Activated CD8-positive, alpha-beta memory T cell treated with anti-CD3 and anti-CD28 coated beads, Interleukin-2, amount 50 U/mL, for 48 hours (primary cell): Measurements from ENCODE around the gene PKDREJ.

ENCODE experiments used
- DNase-seq: peaks from one replicate; pipeline ENCODE4 v3.0.0-alpha.2; 2020

PKDREJ gene

GRCh38 chr22:46238541-46238940, 24.6 kb downstream of the PKDREJ start:
- no peak for DNase-seq

- DNase-seq, result no peak
These were observed 25.6 kb downstream of the PKDREJ start for GRCh38 chr22:46237453-46238124.

- no peak for DNase-seq
These were observed 28.2 kb downstream of the PKDREJ start for GRCh38 chr22:46234969-46235368.

- DNase-seq, result no peak
These were observed 29.9 kb downstream of the PKDREJ start for GRCh38 chr22:46233231-46233630.

DNA sequence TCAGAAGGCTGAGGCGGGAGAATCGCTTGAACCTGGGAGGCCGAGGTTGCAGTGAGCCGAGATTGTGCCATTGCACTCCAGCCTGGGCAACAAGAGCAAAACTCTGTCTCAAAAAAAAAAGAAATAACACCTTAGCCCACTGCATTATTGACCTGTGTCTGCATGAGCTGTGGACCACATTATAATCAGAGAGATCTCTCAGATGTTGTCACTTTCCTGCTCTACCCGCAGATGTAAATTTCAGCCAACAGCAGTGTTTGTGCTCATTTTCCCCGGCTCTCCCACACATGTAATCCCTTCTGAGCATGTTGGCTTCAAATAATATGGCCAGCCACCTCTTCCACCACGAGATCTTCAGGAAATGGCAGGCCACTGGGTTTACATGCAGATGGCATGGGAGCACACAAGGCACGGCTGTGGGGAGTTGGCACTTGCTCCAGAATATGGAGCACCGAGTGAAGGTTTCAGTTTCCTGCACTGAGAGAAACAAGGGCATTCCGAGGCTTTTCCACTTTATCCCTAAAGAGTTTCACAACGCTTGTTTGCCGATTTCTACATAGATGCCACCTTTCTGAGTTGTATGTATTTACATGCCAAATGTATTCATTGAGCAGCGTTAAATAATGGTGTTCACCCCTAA, 32.8 kb downstream of the PKDREJ start:
- no peak for DNase-seq

GRCh38 chr22:46229701-46230100, 33.4 kb downstream of the PKDREJ start:
- DNase-seq, result no peak

GRCh38 chr22:46226577-46226976, 36.6 kb downstream of the PKDREJ start:
- DNase-seq, result no peak

DNA sequence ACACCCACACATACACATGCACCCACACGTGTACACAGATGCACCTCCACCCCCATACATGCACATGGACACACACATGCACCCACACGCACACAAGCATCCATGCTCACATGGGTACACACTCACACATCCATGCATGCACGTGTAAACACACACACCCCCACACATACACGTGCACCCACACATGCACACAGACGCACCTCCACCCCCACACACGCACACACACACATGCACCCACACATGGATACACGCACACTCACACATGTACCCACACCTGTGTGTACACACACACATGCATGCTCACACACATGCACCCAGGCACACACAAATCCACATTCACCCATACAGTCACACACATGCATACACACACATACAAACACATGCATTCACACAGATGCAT, 37.5 kb downstream of the PKDREJ start:
- no peak for DNase-seq

DNA sequence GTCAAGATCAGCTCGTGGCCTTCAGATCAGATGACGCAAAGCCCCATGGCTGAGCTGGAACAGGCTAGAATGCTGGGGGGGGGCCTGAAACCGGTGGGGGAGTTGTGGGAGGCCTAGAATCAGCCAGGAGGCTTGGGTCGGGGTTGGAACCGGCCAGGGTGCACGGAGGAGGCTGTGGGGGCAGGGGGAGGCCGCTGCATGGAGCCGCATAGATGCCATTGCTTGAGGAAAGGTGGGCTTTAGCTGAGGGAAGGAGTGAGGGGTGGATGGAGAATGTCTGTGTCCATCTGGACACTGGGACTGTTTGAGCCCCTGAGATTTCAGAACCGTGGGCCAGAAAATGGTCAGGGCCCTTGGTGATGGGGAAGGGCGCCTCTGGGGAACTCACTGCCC, 38.2 kb downstream of the PKDREJ start:
- DNase-seq, result no peak

DNA sequence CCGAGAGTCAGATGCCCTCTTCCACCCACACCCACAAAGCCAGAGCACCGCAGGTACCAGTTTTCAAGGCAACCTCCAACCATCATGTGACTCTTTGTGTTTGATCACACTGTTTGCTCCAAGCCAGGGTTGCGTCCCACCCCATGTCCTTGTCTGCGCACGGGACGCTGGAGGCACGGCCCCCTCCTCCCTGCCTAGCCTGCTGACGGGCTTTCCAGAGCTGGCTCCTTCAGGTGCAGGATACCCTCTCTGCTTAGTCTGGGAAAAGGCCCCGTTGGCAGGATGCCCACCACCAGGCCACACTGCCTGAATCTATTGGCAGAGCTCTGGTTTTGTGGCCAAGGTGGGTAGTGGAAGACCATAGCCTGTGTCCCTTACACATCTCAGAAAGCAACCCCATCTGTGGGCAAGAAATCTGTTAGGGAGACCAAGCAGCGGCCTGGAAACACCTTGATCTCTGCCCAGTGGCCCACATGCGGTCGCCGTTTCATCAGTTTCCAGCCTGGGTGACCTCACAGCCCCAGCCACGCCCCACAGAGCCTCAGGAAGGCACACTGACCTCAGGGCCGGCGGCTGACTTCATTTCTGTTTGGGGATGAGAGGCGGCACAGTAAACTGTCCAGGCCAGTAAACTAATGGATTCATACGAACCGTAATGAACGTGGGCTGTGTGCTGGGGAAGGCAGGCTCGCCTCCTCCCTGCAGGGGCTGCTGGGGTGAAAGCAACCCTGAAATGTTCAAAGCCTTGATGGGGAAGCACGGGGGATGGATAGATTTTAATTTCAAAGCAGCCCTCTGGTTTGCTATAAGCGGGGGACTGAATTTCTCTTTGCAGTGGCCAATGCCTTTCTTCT, 38.9 kb downstream of the PKDREJ start:
- DNase-seq, result no peak

GRCh38 chr22:46220921-46221320, 42.2 kb downstream of the PKDREJ start:
- no peak for DNase-seq

DNA sequence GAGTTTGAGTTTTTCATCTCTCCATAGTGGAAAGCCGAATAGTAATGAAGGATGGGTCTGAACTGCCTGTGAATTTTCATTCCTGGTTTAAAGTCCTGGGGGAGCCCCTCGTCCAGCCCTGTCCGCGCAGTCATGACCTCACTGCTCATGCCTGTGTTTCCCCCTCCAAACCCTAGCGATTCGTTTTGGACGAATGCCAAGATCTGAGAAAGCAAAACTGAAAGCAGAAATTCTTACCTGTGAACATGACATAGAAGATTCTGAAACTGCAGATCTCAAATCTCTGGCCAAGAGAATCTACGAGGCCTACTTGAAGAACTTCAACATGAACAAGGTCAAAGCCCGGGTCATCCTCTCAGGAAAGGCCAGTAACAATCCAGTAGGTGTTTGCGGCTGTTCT, 43.5 kb downstream of the PKDREJ start:
- no peak for DNase-seq

DNA sequence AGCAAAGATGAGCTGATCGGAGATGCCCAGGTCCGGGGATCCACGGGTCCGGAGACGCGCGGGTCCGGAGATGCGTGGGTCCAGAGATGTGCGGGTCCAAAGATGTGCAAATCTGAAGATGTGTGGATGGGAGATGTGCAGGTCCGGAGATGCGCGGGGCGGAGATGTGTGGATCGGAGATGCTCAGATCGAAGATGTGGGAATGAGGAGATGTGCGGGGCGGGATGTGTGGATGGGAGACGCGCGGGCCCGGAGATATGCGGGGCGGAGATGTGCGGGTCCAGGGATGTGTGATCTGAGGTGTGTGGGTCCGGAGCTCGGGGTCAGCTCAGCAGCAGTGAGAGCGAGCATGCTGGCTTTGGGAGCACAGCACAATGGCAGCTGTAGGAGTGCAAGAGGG, 48.5 kb downstream of the PKDREJ start:
- DNase-seq, result no peak

GRCh38 chr22:46214149-46214548, 49.0 kb downstream of the PKDREJ start:
- no peak for DNase-seq

DNA sequence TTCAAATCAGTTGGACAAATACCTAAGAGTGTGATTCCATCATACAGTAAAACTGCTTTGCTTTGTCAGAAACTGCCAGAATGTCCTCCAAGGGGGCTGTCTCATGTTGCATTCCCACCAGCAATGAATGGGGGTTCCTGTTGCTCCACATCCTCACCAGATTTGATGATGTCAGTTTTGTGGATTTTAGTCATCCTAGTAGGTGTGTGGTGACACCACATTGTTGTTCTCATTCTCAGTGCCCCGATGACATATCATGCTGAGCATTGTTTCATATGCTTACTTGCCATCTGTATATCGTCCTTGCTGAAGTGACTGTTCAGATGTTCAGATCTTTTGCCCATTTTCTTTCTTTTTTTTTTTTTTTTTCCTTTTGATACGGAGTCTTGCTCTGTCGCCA, 50.1 kb downstream of the PKDREJ start:
- DNase-seq, result no peak

DNA sequence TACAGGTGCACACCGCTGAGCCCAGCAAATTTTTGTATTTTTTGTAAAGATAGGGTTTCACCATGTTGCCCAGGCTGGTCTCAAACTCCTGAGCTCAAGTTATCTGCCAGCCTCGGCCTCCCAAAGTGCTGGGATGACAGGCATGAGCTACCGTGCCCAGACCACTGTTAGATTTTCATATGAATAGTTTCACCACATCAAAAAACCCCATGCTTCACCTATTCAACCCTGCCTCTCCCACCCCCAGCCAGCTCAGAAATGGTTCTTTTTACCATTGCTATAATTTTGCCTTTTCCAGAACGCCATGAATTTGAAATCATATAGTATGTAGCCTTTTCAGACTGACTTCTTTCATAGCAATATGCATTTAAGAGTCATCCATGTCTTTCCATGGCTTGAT, 50.9 kb downstream of the PKDREJ start:
- no peak for DNase-seq

GRCh38 chr22:46209262-46209661, 53.9 kb downstream of the PKDREJ start:
- DNase-seq, result no peak
